PC-9 (cell line): ENCODE results near the gene XRCC2. TPM values are rescaled to one million over a fixed set of nuclear protein-coding genes. Genes with fewer than 3 reads are reported as not detected.

Experiments
- BruUV-seq: library from RNA; stranded (reverse); fragments of 400-500 nt; replicated peaks from 2 replicates; lab custom pipeline; 2021; lab: Mats Ljungman, UMichigan
- CTCF ChIA-PET: fragments of 300-600 bp; sonication (Branson Sonifier 250); formaldehyde crosslinking; loops from one replicate; lab custom pipeline; 2022; ENCODE audit warnings: antibody characterized with exemption; lab: Charles Lee
- POLR2A ChIA-PET: fragments of 300-600 bp; sonication (Branson Sonifier 250); formaldehyde crosslinking; loops from one replicate; lab custom pipeline; 2022; ENCODE audit warnings: antibody characterized with exemption; ENCODE audit not compliant: unreplicated experiment; lab: Charles Lee
- DNase-seq, 2 experiments: peaks; one replicate each; pipeline versions ENCODE4 v3.0.0 to v3.0.0-alpha.2; 2015 to 2022; ENCODE audit warnings: mixed read lengths in 1 of 2
- H2AFZ ChIP-seq: fragments of 200-600 bp; sonication (generic); 2 replicates; pipeline ENCODE4 v1.8.1; 2017; ENCODE audit warnings: antibody characterized with exemption
- H3F3A ChIP-seq: fragments of 200-600 bp; sonication (generic); 2 replicates; pipeline ENCODE4 v1.8.1; 2017; ENCODE audit warnings: antibody characterized with exemption, mild to moderate bottlenecking, low read depth; ENCODE audit not compliant: insufficient read depth
- H3K27ac ChIP-seq: fragments of 200-600 bp; sonication (generic); 2 replicates; pipeline ENCODE4 v1.6.1; 2016; ENCODE audit warnings: mixed run types
- H3K27me3 ChIP-seq: fragments of 200-600 bp; sonication (generic); 2 replicates; pipeline ENCODE4 v1.6.1; 2016; ENCODE audit warnings: low read depth, mixed run types; ENCODE audit not compliant: insufficient read depth
- H3K36me3 ChIP-seq: fragments of 200-600 bp; sonication (generic); 2 replicates; pipeline ENCODE4 v1.6.1; 2016; ENCODE audit warnings: low read depth, mixed run types
- H3K4me1 ChIP-seq: fragments of 200-600 bp; sonication (generic); replicated peaks from 2 replicates; pipeline ENCODE4 v1.6.1; 2016; ENCODE audit warnings: mixed run types; ENCODE audit not compliant: insufficient read depth
- H3K4me2 ChIP-seq: fragments of 200-600 bp; sonication (generic); 2 replicates; pipeline ENCODE4 v1.6.1; 2017; ENCODE audit warnings: mixed run types
- H3K4me3 ChIP-seq: fragments of 200-600 bp; sonication (generic); 2 replicates; pipeline ENCODE4 v1.6.1; 2016; ENCODE audit warnings: mixed run types
- H3K79me2 ChIP-seq: fragments of 200-600 bp; sonication (generic); 2 replicates; pipeline ENCODE4 v1.6.1; 2017; ENCODE audit warnings: low read depth, mixed run types
- H3K9me2 ChIP-seq: fragments of 200-600 bp; sonication (generic); 2 replicates; pipeline ENCODE4 v1.8.1; 2017; ENCODE audit warnings: mild to moderate bottlenecking; ENCODE audit not compliant: insufficient read depth
- H3K9me3 ChIP-seq: fragments of 200-600 bp; sonication (generic); 2 replicates; pipeline ENCODE4 v1.8.1; 2016; ENCODE audit warnings: low read depth; ENCODE audit not compliant: insufficient read depth
- H4K20me1 ChIP-seq: fragments of 200-600 bp; sonication (generic); 2 replicates; pipeline ENCODE4 v1.8.1; 2017; ENCODE audit not compliant: insufficient read depth
- CTCF ChIP-seq: fragments of 200-600 bp; sonication (generic); conservative IDR thresholded peaks from 2 replicates; pipeline ENCODE4 v1.6.1; 2017; ENCODE audit warnings: mixed run types, antibody characterized with exemption, mild to moderate bottlenecking, moderate library complexity
- EZH2 ChIP-seq: fragments of 200-600 bp; sonication (generic); IDR thresholded peaks from 2 replicates; pipeline ENCODE4 v1.8.0; 2017; ENCODE audit warnings: antibody characterized with exemption, low read depth
- intact Hi-C: fragments of 100-400 bp; cut with micrococcal nuclease; formaldehyde crosslinking; loops from one replicate; pipeline ENCODE4 v1.10.0; 2022; ENCODE audit not compliant: unreplicated experiment
- total RNA-seq: library from RNA; stranded (reverse); gene quantifications from 2 replicates; pipeline ENCODE4 v1.2.3, GENCODE V29; 2021

The XRCC2 gene
- total RNA-seq, 1 experiment from 2014 or later: 25.0 TPM

DNA sequence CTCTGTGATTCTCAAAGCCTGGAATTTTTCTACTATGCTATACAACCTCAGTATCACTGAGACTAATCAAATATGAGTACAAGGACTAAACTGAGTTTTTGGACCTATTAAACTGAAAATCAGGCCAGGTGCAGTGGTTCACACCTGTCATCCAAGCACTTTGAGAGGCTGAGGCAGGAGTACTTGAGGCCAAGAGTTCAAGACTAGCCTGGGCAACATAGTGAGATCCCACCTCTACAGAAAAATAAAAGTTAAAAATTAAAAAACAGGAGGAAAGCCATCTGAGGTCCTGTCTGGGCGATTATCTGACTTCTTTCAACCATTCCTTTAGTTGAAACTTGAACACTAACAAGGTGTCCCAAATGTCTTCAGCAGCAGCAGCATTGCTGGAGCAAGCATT, 7.0 kb downstream of the XRCC2 start:
- Histone ChIP-seq H3K4me3 (no peak overlapping the region), H3K4me1 (peaks cover 7% of the 10 kb centered on the region; the same call in 1 of the 2 replicates), H3F3A (no peaks in the 10 kb centered on the region), H3K4me2 (no peak overlapping the region), H3K36me3 (no peaks in the 10 kb centered on the region), H3K27me3 (no peaks in the 10 kb centered on the region), H3K79me2 (peaks cover 66% of the 10 kb centered on the region), H2AFZ (no peak overlapping the region), H3K27ac (no peak overlapping the region), H4K20me1 (no peaks in the 10 kb centered on the region; the same call in 1 of the 2 replicates), H3K9me2 (no peaks in the 10 kb centered on the region), H3K9me3 (no peaks in the 10 kb centered on the region)
- intact Hi-C loops: no loop called here
- ChIA-PET CTCF (no interaction called here), POLR2A (no interaction called here)
- BruUV-seq: no TSS peak
- no peak for DNase-seq
- TF ChIP-seq CTCF: no peak
- TF ChIP-seq EZH2: no peak

DNA sequence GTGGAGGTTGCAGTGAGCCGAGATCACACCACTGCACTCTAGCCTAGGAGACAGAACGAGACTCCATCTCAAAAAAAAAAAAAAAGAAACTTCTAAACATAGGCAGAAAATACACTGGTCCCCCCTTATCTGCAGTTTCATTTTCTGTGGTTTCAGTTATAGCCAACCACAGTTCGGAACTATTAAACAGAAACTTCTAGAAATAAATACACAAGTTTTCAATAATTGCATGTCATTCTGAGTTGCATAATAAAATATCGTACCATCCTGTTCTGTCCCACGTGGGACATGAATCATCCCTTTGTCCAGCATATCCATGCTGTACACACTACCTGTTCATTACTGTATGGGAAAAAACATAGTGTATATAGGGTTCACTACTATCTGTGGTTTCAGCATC, 8.0 kb downstream of the XRCC2 start:
- Histone ChIP-seq H4K20me1 (no peaks in the 10 kb centered on the region; the same call in 1 of the 2 replicates), H3K36me3 (no peaks in the 10 kb centered on the region), H3K4me1 (no peaks in the 10 kb centered on the region), H3K4me2 (no peak overlapping the region), H3F3A (no peaks in the 10 kb centered on the region), H3K27me3 (no peaks in the 10 kb centered on the region), H3K9me3 (no peaks in the 10 kb centered on the region), H2AFZ (no peak overlapping the region), H3K9me2 (no peaks in the 10 kb centered on the region), H3K27ac (no peak overlapping the region), H3K79me2 (peaks cover 59% of the 10 kb centered on the region), H3K4me3 (no peak overlapping the region)
- intact Hi-C loops: no loop called here
- ChIA-PET POLR2A (interaction anchor here (0.6 kb wide), 1 partner anchor 204 kb away, joined by 4 read pairs; no protein-coding TSS in a partner anchor), CTCF (no interaction called here)
- no peak for TF ChIP-seq EZH2
- no peak for TF ChIP-seq CTCF
- no peak for DNase-seq
- no TSS peak for BruUV-seq

- CTCF ChIA-PET: no interaction called here
Observed at GRCh38 chr7:152666078-152666477, 9.9 kb downstream of the XRCC2 start.

More at GRCh38 chr7:152666078-152666477, 9.9 kb downstream of the XRCC2 start:
- H3K27me3 ChIP-seq: no peaks in the 10 kb centered on the region
- H3K36me3 ChIP-seq: no peaks in the 10 kb centered on the region
- POLR2A ChIA-PET: interaction anchor here (0.6 kb wide), 2 partner anchors 72 to 87 kb away, joined by 3 to 13 read pairs; no protein-coding TSS in a partner anchor
- no peak overlapping the region for H3K4me2 ChIP-seq
- H3K9me3 ChIP-seq: no peaks in the 10 kb centered on the region
- no peak overlapping the region for H3K4me3 ChIP-seq
- H3K4me1 ChIP-seq: no peaks in the 10 kb centered on the region
- intact Hi-C loops: no loop called here
- peaks cover 3% of the 10 kb centered on the region; the same call in 1 of the 2 replicates for H3F3A ChIP-seq
- H3K9me2 ChIP-seq: no peaks in the 10 kb centered on the region
- no TSS peak for BruUV-seq
- no peak overlapping the region for H2AFZ ChIP-seq
- peaks cover 51% of the 10 kb centered on the region for H3K79me2 ChIP-seq
- H3K27ac ChIP-seq: no peak overlapping the region
- TF ChIP-seq CTCF: no peak
- no peak for TF ChIP-seq EZH2
- H4K20me1 ChIP-seq: no peaks in the 10 kb centered on the region; the same call in 1 of the 2 replicates
- DNase-seq: no peak
